Neutrophil (primary cell): Measurements from ENCODE around the gene TSPO2.

Source experiments
- H3K27ac ChIP-seq: fragments of 200-600 bp; sonication (generic); 2 replicates; pipeline ENCODE4 v1.5.1; 2016; ENCODE audit warnings: mild to moderate bottlenecking, moderate library complexity
- H3K27me3 ChIP-seq: fragments of 200-600 bp; sonication (generic); 2 replicates; pipeline ENCODE4 v1.6.0; 2016; ENCODE audit warnings: mild to moderate bottlenecking
- H3K36me3 ChIP-seq: fragments of 200-600 bp; sonication (generic); 2 replicates; pipeline ENCODE4 v1.5.1; 2017
- H3K4me1 ChIP-seq, 2 experiments: fragments of 200-600 bp in 1 of 2; sonication (generic) in 1 of 2; 1 replicate in 1 of 2; 2 replicates in 1 of 2; pipeline versions ENCODE4 v1.5.1 to v1.6.1; 2013 to 2016; ENCODE audit warnings: low read depth in 1 of 2, low read length in 1 of 2, mild to moderate bottlenecking in 1 of 2, moderate library complexity in 1 of 2; ENCODE audit not compliant: control insufficient read depth in 1 of 2, insufficient read depth in 1 of 2
- H3K4me3 ChIP-seq, 2 experiments: fragments of 200-600 bp in 1 of 2; sonication (generic) in 1 of 2; 1 replicate in 1 of 2; 2 replicates in 1 of 2; pipeline ENCODE4 v1.5.1; 2013 to 2016; ENCODE audit warnings: low read depth in 1 of 2, low read length in 1 of 2, mild to moderate bottlenecking in 1 of 2, moderate library complexity in 1 of 2
- H3K9me3 ChIP-seq: fragments of 200-600 bp; sonication (generic); 2 replicates; pipeline ENCODE4 v1.5.1; 2016
- TF ChIP-seq, protein P1 (sequence below): fragments of 200-600 bp; sonication (generic); IDR thresholded peaks from 2 replicates; pipeline ENCODE4 v1.5.1; 2016; ENCODE audit warnings: antibody characterized with exemption

Gene TSPO2

DNA sequence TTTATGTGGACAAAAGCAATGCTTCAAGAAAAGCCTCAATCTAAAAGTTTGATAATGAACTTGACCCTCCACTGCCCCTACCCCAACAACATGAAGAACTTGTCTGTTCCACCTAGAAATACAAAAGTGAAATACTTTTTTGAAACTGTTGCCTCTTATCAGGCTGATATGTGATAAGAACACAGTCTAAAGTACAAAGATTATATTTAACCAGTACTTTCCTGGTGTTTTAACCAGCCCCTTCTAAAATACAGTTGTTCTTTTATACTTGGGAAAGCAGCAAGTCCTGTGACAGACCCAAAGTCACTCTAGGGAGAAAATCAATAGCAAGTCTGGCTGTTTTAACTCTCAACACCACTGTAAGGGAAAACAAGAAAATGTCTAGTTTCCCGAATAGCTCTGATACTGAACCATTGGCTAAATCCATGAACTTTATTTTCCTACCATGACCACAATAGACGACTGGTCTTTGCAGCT, 23.3 kb downstream of the TSPO2 start:
- TF ChIP-seq, protein P1, sequence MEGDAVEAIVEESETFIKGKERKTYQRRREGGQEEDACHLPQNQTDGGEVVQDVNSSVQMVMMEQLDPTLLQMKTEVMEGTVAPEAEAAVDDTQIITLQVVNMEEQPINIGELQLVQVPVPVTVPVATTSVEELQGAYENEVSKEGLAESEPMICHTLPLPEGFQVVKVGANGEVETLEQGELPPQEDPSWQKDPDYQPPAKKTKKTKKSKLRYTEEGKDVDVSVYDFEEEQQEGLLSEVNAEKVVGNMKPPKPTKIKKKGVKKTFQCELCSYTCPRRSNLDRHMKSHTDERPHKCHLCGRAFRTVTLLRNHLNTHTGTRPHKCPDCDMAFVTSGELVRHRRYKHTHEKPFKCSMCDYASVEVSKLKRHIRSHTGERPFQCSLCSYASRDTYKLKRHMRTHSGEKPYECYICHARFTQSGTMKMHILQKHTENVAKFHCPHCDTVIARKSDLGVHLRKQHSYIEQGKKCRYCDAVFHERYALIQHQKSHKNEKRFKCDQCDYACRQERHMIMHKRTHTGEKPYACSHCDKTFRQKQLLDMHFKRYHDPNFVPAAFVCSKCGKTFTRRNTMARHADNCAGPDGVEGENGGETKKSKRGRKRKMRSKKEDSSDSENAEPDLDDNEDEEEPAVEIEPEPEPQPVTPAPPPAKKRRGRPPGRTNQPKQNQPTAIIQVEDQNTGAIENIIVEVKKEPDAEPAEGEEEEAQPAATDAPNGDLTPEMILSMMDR = no peak
- H3K4me1 ChIP-seq = peaks cover 2% of the 10 kb centered on the region in 2 experiments
- no peak overlapping the region for H3K27ac ChIP-seq
- H3K36me3 ChIP-seq = peaks cover 40% of the 10 kb centered on the region
- H3K4me3 ChIP-seq = no peak overlapping the region
- H3K9me3 ChIP-seq = no peaks in the 10 kb centered on the region
- H3K27me3 ChIP-seq = no peaks in the 10 kb centered on the region

DNA sequence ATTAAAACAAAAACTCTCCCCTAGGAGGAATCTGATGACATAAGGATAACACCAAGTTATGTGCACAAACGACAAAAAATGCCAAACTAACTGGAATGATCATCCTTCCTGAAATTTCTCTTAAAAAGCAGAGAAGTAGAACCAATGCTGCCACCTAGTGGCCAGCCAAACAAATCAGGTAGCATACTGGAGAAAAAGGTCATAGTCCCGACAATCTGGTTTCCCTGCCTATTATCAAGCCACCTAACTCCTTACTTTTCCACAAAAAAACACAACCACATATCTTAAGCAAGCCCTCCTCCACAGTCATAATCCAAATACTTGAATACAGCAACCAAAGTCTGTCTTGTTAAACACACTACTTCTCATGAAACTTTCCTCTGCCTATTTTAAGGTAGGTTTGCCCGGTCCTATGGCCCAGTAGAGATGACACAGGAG, 24.6 kb downstream of the TSPO2 start:
- TF ChIP-seq, protein P1 = peak; percentile 83
- H3K27me3 ChIP-seq = no peaks in the 10 kb centered on the region
- peaks cover 31% of the 10 kb centered on the region for H3K36me3 ChIP-seq
- H3K9me3 ChIP-seq = no peaks in the 10 kb centered on the region
- H3K4me1 ChIP-seq = peaks cover 12 to 14% of the 10 kb centered on the region in 2 experiments
- H3K27ac ChIP-seq = no peak overlapping the region
- no peak overlapping the region for H3K4me3 ChIP-seq

DNA sequence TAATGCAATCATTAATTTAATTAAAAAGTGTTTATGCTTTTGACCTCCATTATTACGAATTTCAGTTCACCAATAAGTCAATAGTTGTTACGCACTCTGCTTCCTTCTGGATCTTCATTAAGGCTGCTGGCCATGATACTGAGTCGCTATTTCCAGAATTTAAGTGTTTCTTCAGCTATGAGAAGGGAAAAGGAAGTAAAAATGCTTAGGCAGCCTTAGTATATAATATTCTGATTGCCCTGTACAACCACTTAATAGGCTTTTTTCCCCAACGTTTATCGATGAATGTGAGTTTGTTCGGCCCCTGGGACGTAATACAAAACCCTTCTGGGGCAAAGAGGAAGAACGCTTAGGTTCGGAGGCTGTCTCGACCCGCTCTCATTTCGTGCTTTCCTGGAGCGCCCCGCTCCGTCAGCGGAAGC, 29.2 kb downstream of the TSPO2 start:
- TF ChIP-seq, protein P1 = no peak
- no peaks in the 10 kb centered on the region for H3K27me3 ChIP-seq
- H3K4me3 ChIP-seq = peak overlapping the region; percentile 94 to 95
- H3K27ac ChIP-seq = peak overlapping the region; percentile 98
- H3K9me3 ChIP-seq = no peaks in the 10 kb centered on the region
- H3K4me1 ChIP-seq = peaks cover 30 to 36% of the 10 kb centered on the region in 2 experiments
- peaks cover 7% of the 10 kb centered on the region for H3K36me3 ChIP-seq

DNA sequence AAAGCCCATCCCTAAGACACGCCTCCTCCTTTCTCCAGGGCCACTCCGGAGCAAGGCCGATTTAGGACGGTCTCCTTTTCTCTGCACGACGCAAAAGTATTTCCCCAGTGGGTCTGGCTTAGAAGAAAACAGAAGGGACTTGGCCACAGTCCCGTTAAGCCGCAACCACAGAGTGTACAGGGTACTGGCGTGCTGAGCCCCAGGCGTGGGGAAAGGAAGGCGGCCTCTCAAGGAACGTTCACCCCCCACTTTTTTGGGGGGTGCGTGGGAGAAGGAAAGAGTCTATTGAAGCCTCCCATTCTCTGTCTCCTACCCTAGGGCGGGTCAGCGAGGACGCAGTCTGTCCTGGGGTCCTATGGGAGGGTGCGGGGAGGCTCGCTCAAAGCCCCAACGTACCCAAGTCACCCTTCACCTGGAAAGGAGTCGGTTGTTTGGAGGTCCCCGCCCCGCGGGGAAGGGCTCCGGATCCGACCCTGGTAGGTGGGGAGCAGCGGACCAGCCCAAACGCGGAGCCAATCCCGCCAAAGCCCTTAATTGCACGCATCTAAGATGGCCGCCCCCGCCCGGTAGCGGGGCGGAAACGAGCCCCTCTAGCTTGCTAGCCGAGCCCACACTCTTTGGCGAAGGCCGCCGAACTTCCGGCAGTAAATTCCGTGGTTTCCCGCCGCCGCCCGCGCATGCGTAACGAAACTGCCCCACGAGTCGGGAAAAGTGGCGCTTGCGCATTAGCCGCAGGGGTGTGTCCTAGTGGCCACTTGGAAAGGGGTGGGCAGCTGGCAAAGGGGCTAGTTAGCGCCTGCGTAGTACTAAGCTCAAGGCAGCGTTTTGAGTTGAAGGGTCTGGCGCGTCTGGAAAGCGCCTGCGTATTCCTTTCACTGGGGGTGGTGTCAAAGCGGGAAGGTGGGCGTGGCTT, 29.9 kb downstream of the TSPO2 start, which contains the start of gene OARD1:
Gene OARD1, minus strand, starts transcription at position 434 of the 913 bp plus-strand sequence. CDS start 722 bp downstream, outside the sequence.
- H3K27me3 ChIP-seq = no peaks in the 10 kb centered on the region
- TF ChIP-seq, protein P1 = no peak
- no peaks in the 10 kb centered on the region for H3K9me3 ChIP-seq
- peak within 1 kb of the TSS; percentile 98 for H3K27ac ChIP-seq
- peaks cover 37 to 42% of the 10 kb centered on the region in 2 experiments for H3K4me1 ChIP-seq
- H3K36me3 ChIP-seq = peaks cover 5% of the 10 kb centered on the region
- peak within 1 kb of the TSS; percentile 94 to 95 for H3K4me3 ChIP-seq

DNA sequence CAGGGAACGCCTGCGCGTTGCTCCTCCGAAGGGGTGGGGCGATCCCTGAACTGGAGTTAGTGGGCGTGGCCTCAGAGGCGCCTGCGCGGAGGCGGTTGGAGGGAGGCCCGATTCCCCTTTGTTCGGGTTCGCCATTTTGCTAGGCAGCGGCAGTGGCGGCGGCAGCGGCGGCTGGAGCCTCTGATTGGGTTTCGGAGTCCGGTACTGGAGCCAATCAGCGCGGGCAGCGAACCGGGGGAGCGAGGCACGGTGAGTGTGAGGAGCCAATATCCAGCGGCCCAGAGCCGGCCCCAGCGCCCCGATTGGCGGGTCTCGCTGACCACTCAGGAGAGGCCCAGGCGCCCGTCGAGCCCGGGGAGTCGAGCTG, 30.6 kb downstream of the TSPO2 start, which contains the start of gene NFYA:
Gene NFYA, plus strand, starts transcription at position 139 of the 367 bp plus-strand sequence. CDS start 6,116 bp downstream, outside the sequence.
- Histone ChIP-seq H3K4me3 (peak within 1 kb of the TSS; percentile 94 to 95), H3K36me3 (no peaks in the 10 kb centered on the region), H3K4me1 (peaks cover 42 to 43% of the 10 kb centered on the region in 2 experiments), H3K27me3 (no peaks in the 10 kb centered on the region), H3K9me3 (no peaks in the 10 kb centered on the region), H3K27ac (peak within 1 kb of the TSS; percentile 98)
- TF ChIP-seq, protein P1 = no peak
